T-helper 22 cell (primary cell): ENCODE measurements around the gene FBXO31.
"Not testable (repeated sequence)": the region's sequence is repeated elsewhere in the genome, so short reads cannot be mapped to it uniquely, and the experiment has no call there.

Experiments used
- DNase-seq: peaks from one replicate; pipeline ENCODE4 v3.0.0-alpha.2; 2020; ENCODE audit warnings: low read depth

FBXO31 gene

DNA sequence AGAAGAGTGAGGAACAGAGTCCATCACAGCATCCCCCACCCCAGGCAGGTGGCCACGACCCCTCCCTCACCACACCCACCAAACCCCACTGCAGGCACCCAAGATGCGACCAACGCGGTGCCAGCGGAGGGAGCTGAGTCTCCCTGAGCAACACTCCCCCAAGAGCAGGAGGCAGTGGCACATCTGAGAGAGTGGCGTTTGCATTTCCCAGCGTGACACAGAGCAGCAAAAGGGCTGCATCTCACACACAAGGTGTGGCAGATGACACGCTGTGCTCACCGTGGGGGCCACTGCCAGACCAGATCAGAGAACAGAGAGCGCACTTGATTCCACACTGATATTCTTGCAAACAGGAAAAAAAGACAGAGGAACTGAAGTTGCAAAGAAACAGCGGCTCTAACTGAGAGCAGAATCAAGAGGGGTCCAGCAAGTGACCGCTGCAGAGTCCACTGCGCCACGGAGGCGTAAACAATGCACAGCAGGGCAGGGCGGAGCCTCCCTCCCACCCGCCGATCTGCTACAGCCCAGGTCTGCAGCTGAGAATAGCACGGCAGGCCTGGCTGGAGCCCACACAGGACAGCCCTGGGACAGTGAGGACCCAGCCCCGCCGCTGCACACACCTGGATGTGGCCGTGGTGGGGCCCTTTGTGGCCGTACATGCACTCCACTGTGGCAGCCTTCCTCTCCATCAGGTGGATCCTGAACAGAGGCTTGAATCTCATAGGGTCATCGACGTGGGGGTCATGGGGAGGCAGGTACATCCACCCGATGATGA lies 40.4 kb downstream of the FBXO31 start:
- DNase-seq, result no peak

GRCh38 chr16:87342504-87342903 lies 41.1 kb downstream of the FBXO31 start:
- DNase-seq, result no peak

DNA sequence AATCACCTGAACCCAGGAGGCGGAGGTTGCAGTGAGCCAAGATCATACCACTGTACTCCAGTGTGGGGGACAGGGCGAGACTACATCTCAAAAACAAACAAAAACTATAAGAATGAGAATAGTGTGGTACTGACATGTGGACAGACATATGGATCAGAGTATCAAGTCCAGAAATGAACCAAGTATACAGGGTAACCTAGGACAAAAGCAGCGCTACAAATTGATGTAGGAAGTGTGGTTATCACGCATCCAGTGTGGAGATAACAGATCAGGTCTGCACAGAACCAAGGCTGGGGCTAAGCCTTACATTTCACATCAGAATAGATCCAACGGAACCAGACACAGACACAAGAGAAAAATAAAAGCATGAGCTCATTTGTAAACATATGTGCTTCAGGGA lies 43.4 kb downstream of the FBXO31 start:
- DNase-seq, result no peak

GRCh38 chr16:87339724-87340105 lies 43.9 kb downstream of the FBXO31 start:
- DNase-seq, result not testable (repeated sequence)

DNA sequence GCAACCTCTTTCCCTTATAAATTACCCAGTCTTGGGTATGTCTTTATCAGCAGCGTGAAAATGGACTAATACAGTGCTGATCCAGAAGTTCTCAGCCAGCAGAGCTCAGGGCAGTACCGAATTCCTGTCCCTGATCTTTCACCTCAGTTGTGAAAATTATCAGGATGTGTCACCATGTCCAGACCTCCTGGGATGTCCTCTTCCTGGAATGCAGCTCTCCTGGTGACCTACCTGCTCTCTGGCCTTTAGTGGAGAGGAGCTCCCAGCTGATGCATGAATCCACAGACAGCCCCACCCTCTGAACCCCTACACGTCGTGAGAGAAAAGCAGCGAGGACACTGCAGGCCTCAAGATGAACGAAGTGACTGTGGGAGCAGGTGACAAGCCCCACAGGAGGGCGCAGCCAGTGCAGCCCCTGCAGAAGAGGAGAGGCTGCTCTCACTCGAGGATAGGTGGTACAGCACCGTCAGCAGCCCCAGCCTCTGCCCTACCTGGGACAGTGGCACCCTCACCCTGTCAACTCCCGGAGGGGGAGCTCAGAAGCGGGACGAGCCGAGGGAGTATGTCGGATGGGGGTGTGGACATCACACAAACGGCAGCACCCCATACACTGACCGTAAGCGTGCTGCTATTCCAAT lies 44.4 kb downstream of the FBXO31 start:
- DNase-seq, result no peak

GRCh38 chr16:87338155-87338765 lies 45.3 kb downstream of the FBXO31 start:
- no peak for DNase-seq

DNA sequence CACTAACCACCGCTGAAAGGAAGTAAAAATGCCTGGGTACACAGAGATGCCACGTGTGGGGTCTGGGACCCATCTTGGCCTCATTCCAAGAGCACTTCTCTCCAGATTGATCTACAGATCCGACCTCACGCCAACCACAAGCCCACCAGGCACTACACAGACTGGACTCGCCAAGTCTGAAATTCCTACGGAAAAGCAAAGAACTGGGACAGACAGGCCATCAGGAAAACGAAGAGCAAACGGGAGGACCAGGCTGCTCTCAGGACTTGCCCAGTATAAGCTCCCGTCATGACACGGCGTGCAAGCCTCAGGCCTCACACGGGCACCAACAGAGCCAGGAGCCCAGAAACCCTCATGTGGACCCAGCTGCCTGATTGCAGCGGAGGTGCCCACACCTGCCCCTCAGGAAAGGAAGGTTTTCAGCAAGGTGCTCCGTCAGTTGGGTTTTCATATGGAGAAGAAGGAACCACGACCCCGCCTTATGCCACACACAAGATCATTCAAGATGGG lies 46.3 kb downstream of the FBXO31 start:
- DNase-seq, result no peak

GRCh38 chr16:87336434-87337240 lies 46.9 kb downstream of the FBXO31 start:
- DNase-seq, result no peak

- DNase-seq, result no peak
Measured at GRCh38 chr16:87335625-87336433, 47.7 kb downstream of the FBXO31 start.

DNA sequence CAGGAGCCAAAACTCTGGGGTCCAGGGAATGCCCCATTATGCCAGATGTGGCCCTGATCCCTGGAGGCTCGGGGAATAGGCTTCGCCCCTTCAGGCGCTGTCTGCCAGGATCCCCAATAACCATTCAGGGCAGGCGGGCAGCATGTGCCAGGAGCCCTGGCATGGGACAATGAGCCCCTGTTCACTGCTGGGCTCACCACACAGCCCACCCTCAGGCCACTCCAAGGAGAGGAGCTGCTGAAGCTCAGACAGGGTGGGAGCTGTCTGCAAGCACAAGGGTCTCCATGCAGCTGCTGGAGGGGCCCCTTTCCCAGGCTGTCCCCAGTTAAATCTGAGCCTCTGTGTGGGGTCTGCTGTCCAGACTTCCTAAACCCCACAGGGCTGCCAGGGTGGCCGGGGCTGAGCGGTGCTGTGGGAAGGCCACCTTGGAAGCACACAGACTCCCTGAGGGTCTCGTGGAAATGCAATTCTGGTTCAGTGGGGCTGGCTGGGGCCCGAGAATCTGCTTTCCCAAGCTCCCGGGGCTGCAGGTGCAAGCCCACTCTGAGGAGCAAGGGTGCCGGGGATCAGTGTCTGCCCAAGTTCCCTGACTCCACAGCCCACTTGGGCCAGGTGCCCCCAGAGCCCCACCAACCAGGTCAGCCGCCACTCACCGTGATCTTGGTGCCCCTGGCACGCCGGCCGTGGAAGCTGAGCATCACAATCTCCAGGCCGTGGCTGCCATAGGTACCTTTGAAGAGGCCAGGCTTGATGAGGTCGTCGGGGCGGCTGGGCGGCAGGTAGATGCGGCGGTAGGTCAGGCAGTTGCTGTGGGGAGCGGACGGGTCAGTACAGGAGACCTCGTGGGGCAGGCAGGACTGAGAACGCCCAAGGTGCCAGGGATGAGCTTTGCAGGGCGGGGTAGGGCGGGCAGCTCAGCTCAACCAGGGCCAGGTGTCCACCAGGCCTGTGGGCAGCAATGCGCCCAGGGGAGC lies 48.6 kb downstream of the FBXO31 start:
- no peak for DNase-seq

DNA sequence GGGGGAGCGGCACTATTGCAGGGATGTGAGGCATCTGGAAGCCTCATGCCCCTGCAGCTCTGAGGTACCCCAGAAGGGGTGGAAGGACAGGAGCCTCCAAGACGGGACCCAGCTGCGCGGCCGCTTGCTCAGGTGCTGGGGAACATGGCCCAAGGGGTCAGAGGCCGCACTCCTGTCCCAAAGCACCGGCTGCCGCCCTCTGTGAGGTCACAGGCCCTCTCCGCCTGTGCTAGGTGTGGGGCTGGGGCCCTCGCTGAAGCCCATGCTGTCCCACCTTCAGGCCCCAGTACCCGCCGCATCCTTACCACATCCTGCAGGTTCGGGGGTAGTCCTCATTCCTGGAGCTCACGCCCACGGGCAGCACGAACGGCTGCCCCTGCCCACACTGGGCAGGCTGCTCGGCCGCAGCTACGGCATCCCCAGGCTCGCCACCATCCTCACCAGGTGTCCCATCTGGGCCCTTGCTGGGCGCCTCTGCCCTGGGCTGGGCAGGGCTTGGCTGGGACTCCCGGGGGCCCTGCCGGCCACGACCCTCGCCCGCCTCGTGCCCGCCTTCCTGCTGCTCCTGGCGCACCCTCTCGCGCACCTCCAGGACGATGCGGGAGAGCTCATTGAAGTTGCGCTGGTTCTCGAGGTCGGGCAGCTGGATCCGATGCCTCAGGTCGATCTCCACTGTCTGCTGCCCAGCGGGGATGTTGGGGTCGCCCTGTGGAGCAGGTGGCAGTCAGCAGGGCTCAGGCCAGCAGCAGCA lies 49.8 kb downstream of the FBXO31 start:
- no peak for DNase-seq

GRCh38 chr16:87333101-87333500 lies 50.5 kb downstream of the FBXO31 start:
- no peak for DNase-seq

GRCh38 chr16:87332150-87332549 lies 51.4 kb downstream of the FBXO31 start:
- no peak for DNase-seq

DNA sequence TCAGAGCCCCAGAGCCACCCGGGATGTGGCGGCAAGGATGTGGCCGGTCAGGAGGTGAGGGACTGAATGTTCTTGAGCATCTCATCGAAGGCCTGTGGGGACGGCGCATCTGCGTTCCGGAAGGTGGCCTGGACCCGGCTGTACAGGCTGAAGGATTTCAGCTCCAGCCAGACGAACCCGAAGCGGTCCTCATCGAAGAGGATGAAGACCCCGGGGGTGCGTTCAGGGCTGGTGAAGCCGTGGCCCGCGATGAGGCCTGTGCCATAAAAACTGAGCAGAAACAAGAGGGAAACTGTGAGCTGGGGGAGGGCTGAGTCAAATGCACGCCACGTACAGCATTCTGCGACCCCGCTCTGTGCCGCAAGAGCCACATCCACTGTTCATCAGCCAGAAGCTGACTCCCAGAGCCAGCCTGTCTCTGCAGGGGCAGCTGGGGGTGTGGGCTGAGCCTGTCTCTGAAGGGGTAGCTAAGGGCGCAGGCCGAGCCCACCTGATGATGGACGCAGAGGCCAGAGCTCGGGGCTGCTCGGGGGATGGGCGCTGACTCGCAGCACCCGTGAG lies 52.3 kb downstream of the FBXO31 start:
- DNase-seq, result no peak

DNA sequence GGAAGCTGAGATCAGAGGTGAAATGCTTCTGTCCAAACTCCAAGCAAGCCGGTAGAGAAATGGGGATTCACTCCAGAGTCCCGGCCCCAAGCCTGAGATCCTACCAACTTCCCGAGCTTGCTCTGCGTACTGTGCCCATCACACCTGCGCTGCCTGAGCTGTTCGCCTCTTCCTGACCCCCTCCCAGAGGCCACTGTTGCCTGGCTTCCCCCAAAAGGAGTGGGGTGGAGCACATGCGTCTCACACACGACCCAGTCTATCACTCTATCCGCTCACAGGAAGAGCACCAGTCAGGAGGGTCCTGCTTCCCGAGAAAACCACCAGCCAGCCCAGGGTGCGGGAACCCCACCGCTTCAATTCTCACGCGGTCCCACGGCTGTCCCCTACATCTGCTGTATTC lies 52.9 kb downstream of the FBXO31 start:
- no peak for DNase-seq

GRCh38 chr16:87330257-87330624 lies 53.3 kb downstream of the FBXO31 start:
- no peak for DNase-seq

DNA sequence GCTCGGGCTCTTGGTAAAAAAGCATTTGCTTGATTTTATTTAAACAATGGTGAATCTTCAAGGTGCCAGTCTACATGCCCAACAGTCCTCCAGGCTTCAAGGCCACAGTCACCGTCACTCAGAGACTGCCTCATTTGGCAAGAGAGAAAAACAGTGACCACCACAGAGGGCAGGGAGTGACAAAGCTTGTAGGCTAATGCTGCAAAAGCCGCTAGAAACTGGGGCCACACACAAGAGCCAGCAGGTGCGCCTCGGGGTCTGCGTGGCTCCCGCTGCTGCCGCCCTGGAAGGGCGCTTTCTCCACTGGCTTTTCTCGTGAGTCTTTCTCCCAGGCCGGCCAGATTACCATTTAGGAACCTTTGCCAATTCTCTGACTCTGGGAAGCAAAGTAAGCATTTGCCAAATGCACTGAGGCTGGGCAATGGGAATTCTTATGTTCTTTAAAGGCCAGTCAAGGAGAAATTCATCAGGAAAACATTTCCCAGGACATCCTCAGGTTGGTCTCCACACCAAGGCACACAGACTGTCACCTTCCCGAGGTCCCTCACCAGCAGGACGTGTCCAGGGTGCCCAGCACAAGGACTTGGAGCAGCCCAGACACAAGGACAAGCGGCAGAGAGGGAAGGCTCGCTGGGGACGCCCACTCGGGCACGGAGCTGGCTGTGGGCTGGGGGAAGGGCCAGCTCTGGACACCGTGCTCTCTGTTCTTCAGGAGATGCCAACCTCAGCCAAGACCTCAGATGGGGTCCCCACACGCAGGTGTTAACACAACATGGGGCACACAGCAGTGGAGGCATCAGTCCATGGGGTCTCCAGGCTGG lies 53.9 kb downstream of the FBXO31 start:
- DNase-seq, result no peak

- no peak for DNase-seq
Measured at GRCh38 chr16:87328846-87329245, 54.7 kb downstream of the FBXO31 start.
